ENCODE data around the gene SH2B3.

Gene SH2B3

DNA sequence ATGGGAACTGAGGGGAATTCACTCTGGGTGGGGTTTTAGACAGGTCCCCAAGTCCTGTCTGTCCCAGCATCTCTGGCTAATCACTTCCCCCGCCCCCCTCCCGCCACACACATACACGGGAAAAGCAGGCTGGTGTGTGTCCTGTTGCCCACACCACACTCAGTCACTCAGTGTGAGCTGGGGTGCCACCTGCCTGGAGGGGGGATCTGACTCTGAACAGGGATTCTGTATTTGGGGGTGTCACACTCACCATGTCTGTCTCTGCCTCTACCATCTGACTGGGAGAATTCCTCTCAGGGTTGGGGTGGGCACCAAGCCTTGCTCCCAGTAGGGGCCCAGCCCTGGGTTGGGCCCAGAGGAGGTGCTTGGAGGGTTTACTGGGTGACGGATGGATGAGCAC lies 31.1 kb downstream of the SH2B3 start:
- no peak overlapping the region for H3K4me3 ChIP-seq (ENCODE audit: low read depth, low read length)
- no peak for DNase-seq (ENCODE audit: low read depth)
- TF ChIP-seq, protein P1, sequence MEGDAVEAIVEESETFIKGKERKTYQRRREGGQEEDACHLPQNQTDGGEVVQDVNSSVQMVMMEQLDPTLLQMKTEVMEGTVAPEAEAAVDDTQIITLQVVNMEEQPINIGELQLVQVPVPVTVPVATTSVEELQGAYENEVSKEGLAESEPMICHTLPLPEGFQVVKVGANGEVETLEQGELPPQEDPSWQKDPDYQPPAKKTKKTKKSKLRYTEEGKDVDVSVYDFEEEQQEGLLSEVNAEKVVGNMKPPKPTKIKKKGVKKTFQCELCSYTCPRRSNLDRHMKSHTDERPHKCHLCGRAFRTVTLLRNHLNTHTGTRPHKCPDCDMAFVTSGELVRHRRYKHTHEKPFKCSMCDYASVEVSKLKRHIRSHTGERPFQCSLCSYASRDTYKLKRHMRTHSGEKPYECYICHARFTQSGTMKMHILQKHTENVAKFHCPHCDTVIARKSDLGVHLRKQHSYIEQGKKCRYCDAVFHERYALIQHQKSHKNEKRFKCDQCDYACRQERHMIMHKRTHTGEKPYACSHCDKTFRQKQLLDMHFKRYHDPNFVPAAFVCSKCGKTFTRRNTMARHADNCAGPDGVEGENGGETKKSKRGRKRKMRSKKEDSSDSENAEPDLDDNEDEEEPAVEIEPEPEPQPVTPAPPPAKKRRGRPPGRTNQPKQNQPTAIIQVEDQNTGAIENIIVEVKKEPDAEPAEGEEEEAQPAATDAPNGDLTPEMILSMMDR (IDR thresholded peaks at IDR 0.05; ENCODE audit: control insufficient read depth, extremely low read depth, insufficient read depth), result no peak

GRCh38 chr12:111437816-111438454 lies 32.2 kb downstream of the SH2B3 start:
- DNase-seq (ENCODE audit: low read depth), result no peak
- no peak overlapping the region for H3K4me3 ChIP-seq (ENCODE audit: low read depth, low read length)
- TF ChIP-seq, protein P1 (IDR thresholded peaks at IDR 0.05; ENCODE audit: control insufficient read depth, extremely low read depth, insufficient read depth), result no peak

GRCh38 chr12:111438481-111438880 lies 32.8 kb downstream of the SH2B3 start:
- no peak overlapping the region for H3K4me3 ChIP-seq (ENCODE audit: low read depth, low read length)
- TF ChIP-seq, protein P1 (IDR thresholded peaks at IDR 0.05; ENCODE audit: control insufficient read depth, extremely low read depth, insufficient read depth), result no peak
- no peak for DNase-seq (ENCODE audit: low read depth)

DNA sequence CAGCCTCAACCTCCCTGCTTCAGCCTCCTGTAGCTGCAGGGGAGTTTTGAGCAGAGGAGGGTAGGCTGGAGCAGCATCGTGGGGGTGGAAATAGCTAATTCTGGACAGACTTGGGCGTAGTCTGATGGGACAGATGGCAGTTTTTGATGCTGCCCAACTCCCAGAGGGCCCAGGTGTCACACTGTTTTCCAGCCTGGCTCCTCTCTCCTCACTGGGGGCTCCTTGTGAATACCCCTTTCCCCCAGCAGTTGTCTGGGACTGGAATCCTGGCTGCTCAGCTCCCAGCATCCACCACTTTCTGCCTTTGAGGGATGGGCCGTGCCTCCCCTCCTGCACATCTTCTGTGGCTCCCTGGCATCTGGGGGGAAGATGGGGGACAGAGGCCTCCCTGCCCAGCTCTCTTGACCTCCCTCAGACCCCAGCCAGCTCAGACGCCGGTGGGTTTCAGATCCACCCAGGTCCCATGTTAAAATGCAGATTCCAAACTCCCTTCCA lies 34.0 kb downstream of the SH2B3 start:
- no peak for DNase-seq (ENCODE audit: low read depth)
- TF ChIP-seq, protein P1 (IDR thresholded peaks at IDR 0.05; ENCODE audit: control insufficient read depth, extremely low read depth, insufficient read depth), result no peak
- H3K4me3 ChIP-seq (ENCODE audit: low read depth, low read length), result no peak overlapping the region

GRCh38 chr12:111440152-111440551 lies 34.4 kb downstream of the SH2B3 start:
- H3K4me3 ChIP-seq (ENCODE audit: low read depth, low read length), result no peak overlapping the region
- no peak for DNase-seq (ENCODE audit: low read depth)
- TF ChIP-seq, protein P1 (IDR thresholded peaks at IDR 0.05; ENCODE audit: control insufficient read depth, extremely low read depth, insufficient read depth), result no peak

DNA sequence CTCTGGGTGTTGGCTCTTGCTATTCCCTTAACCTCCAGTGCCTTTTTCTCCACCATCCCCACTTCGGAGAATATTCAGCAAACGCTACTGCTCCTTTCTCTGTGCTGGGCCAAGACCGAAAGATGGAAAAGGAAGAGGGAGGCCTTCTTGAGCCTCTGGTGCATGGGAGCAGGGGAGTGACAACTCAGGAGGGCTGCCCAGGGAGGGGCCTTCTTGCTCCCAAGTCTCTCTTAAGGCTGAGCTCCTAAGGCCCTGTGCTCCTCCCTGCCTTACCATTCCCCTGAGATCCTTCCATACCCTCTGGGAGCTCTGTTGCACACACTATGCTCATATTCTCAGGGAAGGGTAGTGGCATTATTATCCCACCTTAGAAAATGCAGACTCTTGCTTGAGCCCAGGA lies 34.9 kb downstream of the SH2B3 start:
- H3K4me3 ChIP-seq (ENCODE audit: low read depth, low read length), result no peak overlapping the region
- TF ChIP-seq, protein P1 (IDR thresholded peaks at IDR 0.05; ENCODE audit: control insufficient read depth, extremely low read depth, insufficient read depth), result no peak
- no peak for DNase-seq (ENCODE audit: low read depth)

Measured in LNCaP clone FGC (cell line).